Adrenal gland (tissue), 12 donors: ENCODE results near the gene ATP8B3. TPM values are rescaled to one million over a fixed set of nuclear protein-coding genes. Genes with fewer than 3 reads are reported as not detected.

ENCODE experiments used
- DNase-seq, 7 donors: peaks; one replicate each; pipeline ENCODE4 v3.0.0-alpha.2; 2019 to 2020
- H3K27ac ChIP-seq, 5 donors: fragments of 200-600 bp; sonication (generic) in 4 of 5; 1 replicate in 3 of 5; 2 replicates in 2 of 5; pipeline versions ENCODE4 v1.5.1 to v1.8.0; 2016 to 2020; ENCODE audit warnings: mild to moderate bottlenecking in 1 of 5
- H3K27me3 ChIP-seq: fragments of 200-600 bp; 2 replicates; pipeline ENCODE4 v1.8.0; 2021
- H3K36me3 ChIP-seq, 2 donors: fragments of 200-600 bp; replicated peaks in 1 of 2; 1 replicate in 1 of 2; 2 replicates in 1 of 2; pipeline versions ENCODE4 v1.5.1 to v1.8.0; 2018 to 2022
- H3K4me1 ChIP-seq, 2 donors: fragments of 200-600 bp; replicated peaks in 1 of 2; 1 replicate in 1 of 2; 2 replicates in 1 of 2; pipeline versions ENCODE4 v1.5.1 to v1.8.0; 2018 to 2021
- H3K4me3 ChIP-seq, 4 donors: fragments of 200-600 bp; sonication (generic) in 3 of 4; one replicate each; pipeline ENCODE4 v1.5.1; 2016 to 2018
- H3K9me3 ChIP-seq, 3 donors: fragments of 200-600 bp; sonication (generic) in 1 of 3; replicated peaks in 1 of 3; 1 replicate in 2 of 3; 2 replicates in 1 of 3; pipeline versions ENCODE4 v1.5.1 to v1.8.0; 2016 to 2021
- CTCF ChIP-seq, 6 experiments: fragments of 450-650 bp in 4 of 6; fragments of 200-600 bp in 2 of 6; sonication (generic) in 1 of 6; IDR thresholded peaks; 1 replicate in 5 of 6; 2 replicates in 1 of 6; pipeline versions ENCODE4 v1.5.1 to v1.8.0; 2016 to 2021; ENCODE audit warnings: antibody characterized with exemption in 6 of 6, mild to moderate bottlenecking in 2 of 6, moderate library complexity in 1 of 6
- POLR2A ChIP-seq, 2 donors: fragments of 450-650 bp; IDR thresholded peaks; one replicate each; pipeline ENCODE4 v1.6.1; 2017; ENCODE audit warnings: antibody characterized with exemption in 2 of 2, mild to moderate bottlenecking in 2 of 2, moderate library complexity in 1 of 2
- WGBS, 4 donors: extraction: QIAGEN DNeasy Blood & Tissue Kit in 2 of 4; methylation state at CpG; one replicate each; pipeline versions ENCODE4 v1.1.5 to v1.1.7; 2013 to 2017; 5-methylcytosine and 5-hydroxymethylcytosine counted together
- intact Hi-C, 2 donors: fragments of 100-400 bp; cut with DNase I; formaldehyde crosslinking; loops; one replicate each; pipeline versions ENCODE4 v1.14.1 to v1.15.0; 2022 to 2023
- polyA plus RNA-seq, 3 donors: library from polyadenylated mRNA; stranded (reverse); fragments of 200-250 nt in 2 of 3; fragments of 350-450 nt in 1 of 3; fragmentation: Illumina TruSeq in 1 of 3; extraction: RNeasy Lipid Tissue Mini Kit (QIAGEN cat#74804) in 1 of 3; gene quantifications; one replicate each; pipeline ENCODE4 v1.2.3, GENCODE V29; 2013 to 2014
- total RNA-seq, 9 donors: library from RNA; depleted of rRNA in 4 of 9; stranded (reverse); fragments of >200 nt in 4 of 9; fragments of 120-200 nt in 1 of 9; fragmentation: NEBNext Ultra II Directional in 1 of 9; extraction: Animal tissue kit (Norgen Biotek cat#: 25700) in 1 of 9; gene quantifications; one replicate each; pipeline versions ENCODE4 v1.1.0 to v1.2.4, GENCODE V29; 2013 to 2023
- donor health status: healthy with polysubstance abuse.
- donor health status: Bipolar disorder and iron deficiency.
- donor health status: DM: yes; HTN: yes; CAD: no.
- donor health status: DM: no; HTN: no; CAD: no.
- donor health status: DM: no; HTN: no; CAD: no.
- donor health status: DM: yes; HTN: yes; CAD: no.

The ATP8B3 gene
- total and polyA plus RNA-seq, 12 donors, result 0.26 to 15.1 (median 4.4) TPM

GRCh38 chr19:1765232-1765903 lies 46.7 kb downstream of the ATP8B3 start:
- WGBS, 4 donors, result 9 to 19% (median 12%) methylated on average over 6 to 33 of the region's 33 CpGs
- TF ChIP-seq POLR2A (IDR thresholded peaks at IDR 0.05), result no peak
- no peak for TF ChIP-seq CTCF (IDR thresholded peaks at IDR 0.05)
- intact Hi-C loops, result loop anchor here (5.0 kb wide), 2 partner anchors 93 to 218 kb away; no protein-coding TSS in a partner anchor

GRCh38 chr19:1764729-1765128 lies 47.3 kb downstream of the ATP8B3 start:
- H3K4me3 ChIP-seq, result no peak overlapping the region
- intact Hi-C loops, result loop anchor here (5.0 kb wide), 2 partner anchors 92 to 217 kb away; no protein-coding TSS in a partner anchor
- H3K27ac ChIP-seq, result no peak overlapping the region
- DNase-seq, result no peak
- peaks cover 80% of the 10 kb centered on the region for H3K27me3 ChIP-seq
- H3K4me1 ChIP-seq, result no peaks in the 10 kb centered on the region
- TF ChIP-seq POLR2A (IDR thresholded peaks at IDR 0.05), result no peak
- no peak for TF ChIP-seq CTCF (IDR thresholded peaks at IDR 0.05)
- no peaks in the 10 kb centered on the region for H3K36me3 ChIP-seq
- no peaks in the 10 kb centered on the region for H3K9me3 ChIP-seq
- 5 to 12% (median 8%) methylated on average over 9 to 15 of the region's 15 CpGs for WGBS, 4 donors

More at GRCh38 chr19:1765232-1765903, 46.7 kb downstream of the ATP8B3 start:
- Histone ChIP-seq H3K4me3 (no peak overlapping the region), H3K9me3 (no peaks in the 10 kb centered on the region), H3K27ac (no peak overlapping the region), H3K36me3 (no peaks in the 10 kb centered on the region), H3K4me1 (no peaks in the 10 kb centered on the region), H3K27me3 (peaks cover 80% of the 10 kb centered on the region)
- no peak for DNase-seq

GRCh38 chr19:1763648-1764639 lies 48.1 kb downstream of the ATP8B3 start:
- no peaks in the 10 kb centered on the region for H3K9me3 ChIP-seq
- H3K4me1 ChIP-seq, result no peaks in the 10 kb centered on the region
- TF ChIP-seq POLR2A (IDR thresholded peaks at IDR 0.05), result no peak
- 8 to 10% (median 9%) methylated on average over 37 to 39 of the region's 39 CpGs for WGBS, 4 donors
- H3K4me3 ChIP-seq, result no peak overlapping the region
- intact Hi-C loops, result no loop called here
- H3K36me3 ChIP-seq, result no peaks in the 10 kb centered on the region
- no peak overlapping the region for H3K27ac ChIP-seq
- peaks cover 86% of the 10 kb centered on the region for H3K27me3 ChIP-seq
- DNase-seq, result no peak

GRCh38 chr19:1762243-1763117 lies 49.6 kb downstream of the ATP8B3 start:
- Histone ChIP-seq H3K4me1 (no peaks in the 10 kb centered on the region), H3K9me3 (no peaks in the 10 kb centered on the region), H3K27ac (no peak overlapping the region), H3K27me3 (peaks cover 92% of the 10 kb centered on the region), H3K36me3 (no peaks in the 10 kb centered on the region), H3K4me3 (no peak overlapping the region)
- no peak for DNase-seq
- TF ChIP-seq CTCF (IDR thresholded peaks at IDR 0.05) (no peak), POLR2A (IDR thresholded peaks at IDR 0.05) (no peak)
- intact Hi-C loops, result no loop called here
- 0 to 4% (median 3%) methylated on average over 10 to 56 of the region's 56 CpGs for WGBS, 4 donors
